HepG2 (cell line): ENCODE data around the gene SNX30. TPM values are rescaled to one million over a fixed set of nuclear protein-coding genes. Genes with fewer than 3 reads are reported as not detected.
A peak's percentile ranks its signal among the peaks of the same experiment; 100 is the strongest.

Experiments
- ATAC-seq: fragments of 200-7000 bp; cut with Tn5 transposase; 3 replicates; pipeline ENCODE4 v1.9.1; 2020; ENCODE audit warnings: mild to moderate bottlenecking, moderate library complexity
- BruUV-seq: library from RNA; stranded (reverse); fragments of 400-500 nt; replicated peaks from 2 replicates; lab custom pipeline; 2021; lab: Mats Ljungman, UMichigan
- CTCF ChIA-PET: fragments of 300-600 bp; formaldehyde crosslinking; extraction: SDS; loops from one replicate; lab custom pipeline; 2021; ENCODE audit warnings: low total read pairs, inconsistent platforms, low intra/inter-chr PET ratio; lab: Yijun Ruan, JAX
- POLR2A ChIA-PET: fragments of 350-600 bp; sonication (Branson Sonifier 250); formaldehyde crosslinking; loops from one replicate; lab custom pipeline; 2020; ENCODE audit warnings: antibody characterized with exemption, inconsistent platforms; lab: Yijun Ruan, JAX
- DNase-seq: peaks from one replicate; pipeline ENCODE4 v3.0.0-alpha.2; 2015; ENCODE audit warnings: low spot score
- FAIRE-seq: peaks from 3 replicates; lab custom pipeline; 2011; peaks lifted over from hg19 to GRCh38; lab: Jason Lieb, UNC
- H2AFZ ChIP-seq: one replicate; pipeline ENCODE4 v1.6.1; 2011; ENCODE audit warnings: low read length, inconsistent platforms
- H3K27ac ChIP-seq: fragments of 300-600 bp; 3 replicates; pipeline ENCODE4 v1.8.0; 2011; ENCODE audit warnings: mixed run types, mild to moderate bottlenecking, mixed read lengths, low read length, inconsistent platforms; ENCODE audit not compliant: insufficient read depth; ENCODE audit errors: extremely low read length
- H3K27me3 ChIP-seq, 2 experiments: fragments of 200-600 bp in 1 of 2; 2 replicates in 1 of 2; 3 replicates in 1 of 2; pipeline versions ENCODE4 v1.6.0 to v1.8.0; 2011; ENCODE audit warnings: low read length in 2 of 2, mild to moderate bottlenecking in 2 of 2, moderate library complexity in 2 of 2, inconsistent platforms in 1 of 2; ENCODE audit not compliant: insufficient read depth in 2 of 2, control insufficient read depth in 1 of 2
- H3K36me3 ChIP-seq, 2 experiments: fragments of 200-600 bp in 1 of 2; replicated peaks in 1 of 2; 2 replicates in 1 of 2; 3 replicates in 1 of 2; pipeline versions ENCODE4 v1.5.1 to v1.8.0; 2011; ENCODE audit warnings: low read length in 2 of 2, inconsistent platforms in 1 of 2; ENCODE audit not compliant: insufficient read depth in 2 of 2, control insufficient read depth in 1 of 2
- H3K4me1 ChIP-seq: 2 replicates; pipeline ENCODE4 v1.5.1; 2012; ENCODE audit warnings: low read length, inconsistent platforms; ENCODE audit not compliant: insufficient read depth
- H3K4me2 ChIP-seq: 2 replicates; pipeline ENCODE4 v1.6.0; 2011; ENCODE audit warnings: low read depth, low read length, inconsistent platforms
- H3K4me3 ChIP-seq, 3 experiments: fragments of 200-600 bp in 1 of 3; sonication (generic), shearing (Covaris generic) in 1 of 3; replicated peaks in 1 of 3; 2 replicates each; pipeline ENCODE4 v1.5.1; 2011 to 2016; ENCODE audit warnings: low read length in 3 of 3, inconsistent platforms in 2 of 3, low read depth in 2 of 3, mild to moderate bottlenecking in 2 of 3, control low read depth in 1 of 3, mixed read lengths in 1 of 3; ENCODE audit not compliant: insufficient read depth in 1 of 3
- H3K79me2 ChIP-seq: one replicate; pipeline ENCODE4 v1.6.1; 2011; ENCODE audit warnings: low read length, inconsistent platforms; ENCODE audit not compliant: insufficient read depth
- H3K9ac ChIP-seq: 2 replicates; pipeline ENCODE4 v1.6.0; 2011; ENCODE audit warnings: mild to moderate bottlenecking, low read depth, low read length, inconsistent platforms; ENCODE audit not compliant: insufficient read depth
- H3K9me3 ChIP-seq: 2 replicates; pipeline ENCODE4 v1.5.1; 2012; ENCODE audit warnings: mild to moderate bottlenecking, low read length
- H4K20me1 ChIP-seq: 2 replicates; pipeline ENCODE4 v1.6.0; 2011; ENCODE audit warnings: inconsistent platforms, mild to moderate bottlenecking, low read length, moderate library complexity; ENCODE audit not compliant: insufficient read depth
- CTCF ChIP-seq: sonication (generic); formaldehyde crosslinking; IDR thresholded peaks from 2 replicates; pipeline ENCODE4 v1.5.0; 2020; ENCODE audit warnings: mild to moderate bottlenecking, missing genetic modification reagents, moderate library complexity
- HNRNPK ChIP-seq: fragments of 200-400 bp; formaldehyde crosslinking; IDR thresholded peaks from 2 replicates; pipeline ENCODE4 v1.6.1; 2018; ENCODE audit warnings: low read length, low read depth, moderate library complexity, mild to moderate bottlenecking; ENCODE audit not compliant: poor library complexity, severe bottlenecking
- MLLT10 ChIP-seq: sonication (generic); formaldehyde crosslinking; IDR thresholded peaks from 2 replicates; pipeline ENCODE4 v1.4.0; 2020; ENCODE audit warnings: missing genetic modification reagents
- RXRA ChIP-seq: sonication (generic); formaldehyde crosslinking; IDR thresholded peaks from 2 replicates; pipeline ENCODE4 v1.5.1; 2020; ENCODE audit warnings: missing genetic modification reagents
- SOX6 ChIP-seq, 2 experiments: fragments of 450-650 bp in 1 of 2; sonication (generic) in 1 of 2; formaldehyde crosslinking in 1 of 2; IDR thresholded peaks; 2 replicates each; pipeline versions ENCODE4 v1.4.0 to v1.6.1; 2017 to 2020; ENCODE audit warnings: antibody characterized with exemption in 1 of 2, mild to moderate bottlenecking in 1 of 2, missing genetic modification reagents in 1 of 2
- SUZ12 ChIP-seq: fragments of 150-350 bp; IDR thresholded peaks from 2 replicates; pipeline ENCODE4 v1.6.1; 2014; ENCODE audit warnings: low read depth, low read length
- ZBTB26 ChIP-seq: IDR thresholded peaks from 2 replicates; pipeline ENCODE4 v1.6.1; 2016; ENCODE audit warnings: missing compliant biosample characterization, missing genetic modification reagents, borderline replicate concordance
- ZBTB49 ChIP-seq: sonication (generic); formaldehyde crosslinking; IDR thresholded peaks from 2 replicates; pipeline ENCODE4 v1.4.0; 2020; ENCODE audit warnings: missing genetic modification reagents, borderline replicate concordance
- ZFAT ChIP-seq: sonication (generic); formaldehyde crosslinking; conservative IDR thresholded peaks from 2 replicates; pipeline ENCODE4 v1.8.1; 2023; ENCODE audit warnings: missing genetic modification reagents, inconsistent platforms
- ZNF235 ChIP-seq: sonication (generic); formaldehyde crosslinking; IDR thresholded peaks from 2 replicates; pipeline ENCODE4 v1.8.1; 2023; ENCODE audit warnings: mild to moderate bottlenecking, missing genetic modification reagents, borderline replicate concordance
- ZNF574 ChIP-seq: sonication (generic); formaldehyde crosslinking; IDR thresholded peaks from 2 replicates; pipeline ENCODE4 v1.4.0; 2020; ENCODE audit warnings: missing genetic modification reagents
- ZNF776 ChIP-seq: sonication (generic); formaldehyde crosslinking; IDR thresholded peaks from 2 replicates; pipeline ENCODE4 v1.4.0; 2020; ENCODE audit warnings: mild to moderate bottlenecking, missing genetic modification reagents
- WGBS: methylation state at CpG from one replicate; pipeline ENCODE4 v1.1.6; 2017; ENCODE audit warnings: low lambda C conversion rate; 5-methylcytosine and 5-hydroxymethylcytosine counted together
- in situ Hi-C: cut with HindIII; loops from 2 replicates; pipeline ENCODE4 v1.10.0; 2017; ENCODE audit warnings: low pct_unique_long_range_greater_than_20kb; ENCODE audit not compliant: extremely low pct_ligation_motif_present
- intact Hi-C: fragments of 100-400 bp; cut with micrococcal nuclease; formaldehyde crosslinking; loops from one replicate; pipeline ENCODE4 v1.10.0; 2022; ENCODE audit not compliant: unreplicated experiment
- polyA plus RNA-seq, 8 experiments: library from polyadenylated mRNA; depleted of rRNA in 3 of 8; stranded (reverse) in 7 of 8; unstranded in 1 of 8; fragments of >200 nt; fragmentation: Illumina TruSeq in 4 of 8; extraction: Trizol in 4 of 8; gene quantifications; 2 replicates each; pipeline versions ENCODE4 v1.2.1 to v1.2.3, GENCODE V29; 2011 to 2016; ENCODE audit warnings: low read depth in 4 of 8, missing spikeins in 1 of 8, mixed read lengths in 1 of 8; ENCODE audit not compliant: insufficient read depth in 1 of 8
- total RNA-seq, 5 experiments: library from RNA; depleted of rRNA; stranded (reverse); fragments of >200 nt; fragmentation: Illumina TruSeq; extraction: Trizol; gene quantifications; 2 replicates each; pipeline ENCODE4 v1.2.3, GENCODE V29; 2016; ENCODE audit warnings: low read depth in 1 of 5

The SNX30 gene
- total and polyA plus RNA-seq, 2 of the 13 experiments (the other 11 are each of a cell fraction or from before 2014, with no cell fraction given) = 4.4 to 12.4 TPM

- TF ChIP-seq ZBTB49 (CRISPR knock-in tag) = no peak
- TF ChIP-seq, all 625 proteins: peak for 1
Measured at GRCh38 chr9:112792670-112793069, 42.1 kb downstream of the SNX30 start (continued).

- Histone ChIP-seq H3K27ac (no peak overlapping the region), H3K79me2 (no peaks in the 10 kb centered on the region), H4K20me1 (no peaks in the 10 kb centered on the region), H2AFZ (no peak overlapping the region), H3K36me3 (no peaks in the 10 kb centered on the region), H3K27me3 (no peaks in the 10 kb centered on the region), H3K4me1 (no peaks in the 10 kb centered on the region), H3K4me3 (no peak overlapping the region), H3K9ac (no peak overlapping the region), H3K9me3 (no peaks in the 10 kb centered on the region), H3K4me2 (no peak overlapping the region)
- in situ Hi-C loops (loop anchor here (10.0 kb wide), 1 partner anchor 49 kb away; no protein-coding TSS in a partner anchor), intact Hi-C loops (loop anchor here (1.0 to 10.0 kb wide), 4 partner anchors 42 to 349 kb away; no protein-coding TSS in a partner anchor)
- BruUV-seq = no TSS peak
- DNase-seq = peak; percentile 57
- peak; percentile 77 for FAIRE-seq
- WGBS = 79% methylated on average over 3 of the region's 5 CpGs
- CTCF ChIA-PET = interaction anchor here (1.1 to 2.0 kb wide), 4 partner anchors 27 to 82 kb away, joined by 4 to 8 read pairs (median 4); partner anchors contain the start of gene INIP
- ATAC-seq = peak; percentile 99
- POLR2A ChIA-PET = interaction anchor here (1.0 to 1.4 kb wide), 2 partner anchors 43 to 61 kb away, joined by 3 to 4 read pairs; no protein-coding TSS in a partner anchor
- TF ChIP-seq MLLT10 (CRISPR knock-in tag) = no peak
- TF ChIP-seq ZNF235 = no peak
- TF ChIP-seq HNRNPK = no peak
- peak; percentile 18; the same call in 1 of the 2 replicates for TF ChIP-seq ZBTB26
- no peak for TF ChIP-seq RXRA (CRISPR knock-in tag)
- TF ChIP-seq ZNF776 = no peak
- TF ChIP-seq SOX6 (IDR thresholded peaks at IDR 0.05) = no peak
- TF ChIP-seq SOX6 (CRISPR knock-in tag; IDR thresholded peaks at IDR 0.05) = no peak
- TF ChIP-seq CTCF (CRISPR knock-in tag) = peak; percentile 96
- no peak for TF ChIP-seq ZNF574 (CRISPR knock-in tag)
- TF ChIP-seq SUZ12 = no peak
- TF ChIP-seq ZFAT (CRISPR knock-in tag) = no peak
Measured at GRCh38 chr9:112793213-112793810, 42.8 kb downstream of the SNX30 start.
